Measurements from ENCODE around the gene USH2A.

DNA sequence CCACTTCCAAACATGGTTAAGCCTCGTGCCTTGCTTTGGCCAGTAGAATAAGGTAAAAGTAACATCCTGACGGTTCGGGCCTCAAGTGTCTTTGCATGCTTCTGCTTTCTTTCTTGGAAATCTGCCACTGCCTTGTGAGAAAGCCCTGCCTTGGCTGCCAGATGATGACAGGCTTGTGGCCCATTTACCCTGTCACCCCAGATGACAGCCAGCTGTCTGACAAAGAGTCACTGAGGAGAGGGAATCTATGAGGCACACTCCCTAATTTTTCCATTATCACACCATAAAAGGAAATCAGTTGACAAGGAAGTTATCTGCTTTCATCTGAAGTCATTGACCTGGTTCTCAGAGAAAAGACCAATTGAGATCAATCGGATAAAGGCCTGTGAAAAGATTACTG, 199.8 kb downstream of the USH2A start:
- TF ChIP-seq, protein P1, sequence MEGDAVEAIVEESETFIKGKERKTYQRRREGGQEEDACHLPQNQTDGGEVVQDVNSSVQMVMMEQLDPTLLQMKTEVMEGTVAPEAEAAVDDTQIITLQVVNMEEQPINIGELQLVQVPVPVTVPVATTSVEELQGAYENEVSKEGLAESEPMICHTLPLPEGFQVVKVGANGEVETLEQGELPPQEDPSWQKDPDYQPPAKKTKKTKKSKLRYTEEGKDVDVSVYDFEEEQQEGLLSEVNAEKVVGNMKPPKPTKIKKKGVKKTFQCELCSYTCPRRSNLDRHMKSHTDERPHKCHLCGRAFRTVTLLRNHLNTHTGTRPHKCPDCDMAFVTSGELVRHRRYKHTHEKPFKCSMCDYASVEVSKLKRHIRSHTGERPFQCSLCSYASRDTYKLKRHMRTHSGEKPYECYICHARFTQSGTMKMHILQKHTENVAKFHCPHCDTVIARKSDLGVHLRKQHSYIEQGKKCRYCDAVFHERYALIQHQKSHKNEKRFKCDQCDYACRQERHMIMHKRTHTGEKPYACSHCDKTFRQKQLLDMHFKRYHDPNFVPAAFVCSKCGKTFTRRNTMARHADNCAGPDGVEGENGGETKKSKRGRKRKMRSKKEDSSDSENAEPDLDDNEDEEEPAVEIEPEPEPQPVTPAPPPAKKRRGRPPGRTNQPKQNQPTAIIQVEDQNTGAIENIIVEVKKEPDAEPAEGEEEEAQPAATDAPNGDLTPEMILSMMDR (IDR thresholded peaks at IDR 0.05), result no peak
- no peak for TF ChIP-seq RFX5 (IDR thresholded peaks at IDR 0.05)
- TF ChIP-seq RNF2 (IDR thresholded peaks at IDR 0.05; ENCODE audit: borderline replicate concordance, low read depth), result no peak
- TF ChIP-seq KDM1A (IDR thresholded peaks at IDR 0.05; ENCODE audit: low read depth), result no peak
- no peak for TF ChIP-seq CBX8 (IDR thresholded peaks at IDR 0.05)
- TF ChIP-seq, protein P2, sequence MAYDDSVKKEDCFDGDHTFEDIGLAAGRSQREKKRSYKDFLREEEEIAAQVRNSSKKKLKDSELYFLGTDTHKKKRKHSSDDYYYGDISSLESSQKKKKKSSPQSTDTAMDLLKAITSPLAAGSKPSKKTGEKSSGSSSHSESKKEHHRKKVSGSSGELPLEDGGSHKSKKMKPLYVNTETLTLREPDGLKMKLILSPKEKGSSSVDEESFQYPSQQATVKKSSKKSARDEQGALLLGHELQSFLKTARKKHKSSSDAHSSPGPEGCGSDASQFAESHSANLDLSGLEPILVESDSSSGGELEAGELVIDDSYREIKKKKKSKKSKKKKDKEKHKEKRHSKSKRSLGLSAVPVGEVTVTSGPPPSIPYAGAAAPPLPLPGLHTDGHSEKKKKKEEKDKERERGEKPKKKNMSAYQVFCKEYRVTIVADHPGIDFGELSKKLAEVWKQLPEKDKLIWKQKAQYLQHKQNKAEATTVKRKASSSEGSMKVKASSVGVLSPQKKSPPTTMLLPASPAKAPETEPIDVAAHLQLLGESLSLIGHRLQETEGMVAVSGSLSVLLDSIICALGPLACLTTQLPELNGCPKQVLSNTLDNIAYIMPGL (CRISPR knock-in tag; IDR thresholded peaks at IDR 0.05; ENCODE audit: borderline replicate concordance), result no peak
- TF ChIP-seq, protein P3, sequence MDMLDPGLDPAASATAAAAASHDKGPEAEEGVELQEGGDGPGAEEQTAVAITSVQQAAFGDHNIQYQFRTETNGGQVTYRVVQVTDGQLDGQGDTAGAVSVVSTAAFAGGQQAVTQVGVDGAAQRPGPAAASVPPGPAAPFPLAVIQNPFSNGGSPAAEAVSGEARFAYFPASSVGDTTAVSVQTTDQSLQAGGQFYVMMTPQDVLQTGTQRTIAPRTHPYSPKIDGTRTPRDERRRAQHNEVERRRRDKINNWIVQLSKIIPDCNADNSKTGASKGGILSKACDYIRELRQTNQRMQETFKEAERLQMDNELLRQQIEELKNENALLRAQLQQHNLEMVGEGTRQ (IDR thresholded peaks at IDR 0.05), result no peak
- TF ChIP-seq, protein P4, sequence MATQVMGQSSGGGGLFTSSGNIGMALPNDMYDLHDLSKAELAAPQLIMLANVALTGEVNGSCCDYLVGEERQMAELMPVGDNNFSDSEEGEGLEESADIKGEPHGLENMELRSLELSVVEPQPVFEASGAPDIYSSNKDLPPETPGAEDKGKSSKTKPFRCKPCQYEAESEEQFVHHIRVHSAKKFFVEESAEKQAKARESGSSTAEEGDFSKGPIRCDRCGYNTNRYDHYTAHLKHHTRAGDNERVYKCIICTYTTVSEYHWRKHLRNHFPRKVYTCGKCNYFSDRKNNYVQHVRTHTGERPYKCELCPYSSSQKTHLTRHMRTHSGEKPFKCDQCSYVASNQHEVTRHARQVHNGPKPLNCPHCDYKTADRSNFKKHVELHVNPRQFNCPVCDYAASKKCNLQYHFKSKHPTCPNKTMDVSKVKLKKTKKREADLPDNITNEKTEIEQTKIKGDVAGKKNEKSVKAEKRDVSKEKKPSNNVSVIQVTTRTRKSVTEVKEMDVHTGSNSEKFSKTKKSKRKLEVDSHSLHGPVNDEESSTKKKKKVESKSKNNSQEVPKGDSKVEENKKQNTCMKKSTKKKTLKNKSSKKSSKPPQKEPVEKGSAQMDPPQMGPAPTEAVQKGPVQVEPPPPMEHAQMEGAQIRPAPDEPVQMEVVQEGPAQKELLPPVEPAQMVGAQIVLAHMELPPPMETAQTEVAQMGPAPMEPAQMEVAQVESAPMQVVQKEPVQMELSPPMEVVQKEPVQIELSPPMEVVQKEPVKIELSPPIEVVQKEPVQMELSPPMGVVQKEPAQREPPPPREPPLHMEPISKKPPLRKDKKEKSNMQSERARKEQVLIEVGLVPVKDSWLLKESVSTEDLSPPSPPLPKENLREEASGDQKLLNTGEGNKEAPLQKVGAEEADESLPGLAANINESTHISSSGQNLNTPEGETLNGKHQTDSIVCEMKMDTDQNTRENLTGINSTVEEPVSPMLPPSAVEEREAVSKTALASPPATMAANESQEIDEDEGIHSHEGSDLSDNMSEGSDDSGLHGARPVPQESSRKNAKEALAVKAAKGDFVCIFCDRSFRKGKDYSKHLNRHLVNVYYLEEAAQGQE (IDR thresholded peaks at IDR 0.05), result no peak
- TF ChIP-seq POLR2AphosphoS2 (conservative IDR thresholded peaks at IDR 0.05; ENCODE audit: low read length), result no peak
- no peak for TF ChIP-seq MYC (IDR thresholded peaks at IDR 0.05; ENCODE audit: borderline replicate concordance, low read length)
- TF ChIP-seq, protein P5, sequence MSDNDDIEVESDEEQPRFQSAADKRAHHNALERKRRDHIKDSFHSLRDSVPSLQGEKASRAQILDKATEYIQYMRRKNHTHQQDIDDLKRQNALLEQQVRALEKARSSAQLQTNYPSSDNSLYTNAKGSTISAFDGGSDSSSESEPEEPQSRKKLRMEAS (IDR thresholded peaks at IDR 0.05), result no peak
- TF ChIP-seq ESRRA (IDR thresholded peaks at IDR 0.05; ENCODE audit: borderline replicate concordance, low read length), result no peak
- TF ChIP-seq POLR2A (IDR thresholded peaks at IDR 0.05; ENCODE audit: low read length), result no peak
